Measurements from ENCODE around the gene CHMP2A.

The CHMP2A gene

GRCh38 chr19:58569943-58570670, 15.2 kb upstream of the CHMP2A start:
- peak; percentile 0 for DNase-seq

- DNase-seq, result no peak
These were observed 14.5 kb upstream of the CHMP2A start for GRCh38 chr19:58569191-58569942.

DNA sequence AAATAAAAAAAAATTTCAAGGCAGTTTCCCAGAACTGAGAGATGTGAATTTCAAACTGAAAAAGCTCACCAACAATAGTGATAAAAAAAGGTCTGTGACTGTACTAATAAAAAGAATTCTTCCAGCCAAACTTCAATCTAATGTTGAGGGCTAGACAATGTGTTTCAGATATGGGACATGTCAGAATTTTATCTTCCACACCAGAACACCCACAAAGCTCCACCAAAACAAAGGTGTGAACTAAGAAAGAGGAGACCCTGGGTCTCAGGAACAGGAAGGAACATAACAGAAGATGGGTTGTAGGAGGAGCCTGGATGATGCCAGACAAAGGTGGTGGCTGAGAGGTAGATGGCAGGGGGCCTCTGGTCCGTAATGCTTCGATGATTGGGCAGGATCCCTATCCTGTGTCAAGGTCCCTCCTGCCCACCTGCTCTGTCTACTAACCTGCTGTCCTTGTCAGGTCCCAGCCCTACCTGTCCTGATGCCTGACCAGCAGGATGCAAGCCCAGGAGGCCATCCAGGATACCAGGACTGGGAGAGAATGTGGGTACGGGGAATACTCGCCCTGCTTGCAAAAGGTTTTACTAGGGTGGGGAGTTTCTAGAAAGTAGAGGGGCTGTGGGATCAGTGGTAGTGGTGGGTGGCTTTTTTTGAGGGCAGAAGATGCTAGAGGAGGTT, 13.7 kb upstream of the CHMP2A start:
- no peak for DNase-seq

DNA sequence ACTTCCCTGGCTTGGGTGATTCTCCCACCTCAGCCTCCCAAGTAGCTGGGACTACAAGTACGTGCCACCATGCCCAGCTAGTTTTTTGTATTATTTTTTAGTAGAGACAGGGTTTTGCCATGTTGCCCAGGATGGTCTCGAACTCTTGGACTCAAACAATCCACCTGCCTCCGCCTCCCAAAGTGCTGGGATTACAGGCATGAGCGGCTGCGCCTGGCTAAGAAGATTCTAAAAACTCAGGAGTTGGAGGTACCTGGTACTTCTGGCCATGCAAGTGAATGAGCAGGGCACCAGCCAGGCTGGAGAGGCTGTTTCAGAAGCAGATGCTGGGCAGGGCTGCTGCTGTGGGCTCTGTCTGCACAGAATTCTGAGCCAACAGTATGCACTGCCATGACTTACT, 12.1 kb upstream of the CHMP2A start:
- DNase-seq, result no peak

DNA sequence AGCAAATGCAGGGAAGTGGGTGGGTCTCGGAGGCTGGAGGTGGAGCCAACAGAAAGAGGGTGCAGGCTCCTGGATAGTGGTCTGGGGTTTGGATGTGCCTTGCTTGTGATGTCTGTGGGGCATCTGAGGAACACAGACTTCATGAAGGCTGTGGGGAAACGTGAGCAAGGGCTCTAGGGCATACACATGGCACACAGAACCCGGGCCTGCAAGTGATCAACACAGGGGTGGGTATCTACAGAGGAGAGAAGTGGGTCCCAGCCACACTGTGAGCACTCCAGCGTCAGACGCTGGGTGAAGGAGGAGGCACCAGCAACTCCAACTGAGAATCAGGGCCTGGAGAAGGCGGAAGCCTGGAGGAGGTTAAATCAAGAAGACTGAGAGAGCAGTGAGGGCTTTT, 8.9 kb upstream of the CHMP2A start:
- no peak for DNase-seq

DNA sequence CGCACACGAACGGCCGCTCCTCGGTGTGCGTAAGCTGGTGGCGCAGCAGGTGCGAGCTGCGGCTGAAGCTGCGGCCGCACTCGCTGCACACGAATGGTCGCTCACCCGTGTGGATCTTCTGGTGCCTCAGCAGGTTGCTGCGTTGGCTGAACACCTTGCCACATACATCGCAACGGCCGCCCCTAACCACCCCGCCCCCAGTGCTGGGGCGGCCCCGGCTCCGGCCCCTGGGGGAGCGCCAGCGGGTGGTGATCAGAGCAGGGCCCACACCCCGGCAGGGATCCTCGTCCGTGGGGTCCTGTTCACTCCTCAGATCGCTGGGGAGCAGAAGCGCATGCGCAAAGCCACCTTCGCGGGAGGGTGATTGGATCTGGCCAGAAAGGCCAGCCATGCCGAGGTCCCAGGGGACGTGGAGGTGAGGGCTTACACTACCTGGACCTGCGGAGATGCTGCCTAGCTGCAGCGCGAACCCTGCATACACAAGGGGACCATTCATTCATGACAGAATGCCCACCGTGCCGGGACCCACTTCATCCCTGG, 8.2 kb upstream of the CHMP2A start:
- DNase-seq, result peak; percentile 47

DNA sequence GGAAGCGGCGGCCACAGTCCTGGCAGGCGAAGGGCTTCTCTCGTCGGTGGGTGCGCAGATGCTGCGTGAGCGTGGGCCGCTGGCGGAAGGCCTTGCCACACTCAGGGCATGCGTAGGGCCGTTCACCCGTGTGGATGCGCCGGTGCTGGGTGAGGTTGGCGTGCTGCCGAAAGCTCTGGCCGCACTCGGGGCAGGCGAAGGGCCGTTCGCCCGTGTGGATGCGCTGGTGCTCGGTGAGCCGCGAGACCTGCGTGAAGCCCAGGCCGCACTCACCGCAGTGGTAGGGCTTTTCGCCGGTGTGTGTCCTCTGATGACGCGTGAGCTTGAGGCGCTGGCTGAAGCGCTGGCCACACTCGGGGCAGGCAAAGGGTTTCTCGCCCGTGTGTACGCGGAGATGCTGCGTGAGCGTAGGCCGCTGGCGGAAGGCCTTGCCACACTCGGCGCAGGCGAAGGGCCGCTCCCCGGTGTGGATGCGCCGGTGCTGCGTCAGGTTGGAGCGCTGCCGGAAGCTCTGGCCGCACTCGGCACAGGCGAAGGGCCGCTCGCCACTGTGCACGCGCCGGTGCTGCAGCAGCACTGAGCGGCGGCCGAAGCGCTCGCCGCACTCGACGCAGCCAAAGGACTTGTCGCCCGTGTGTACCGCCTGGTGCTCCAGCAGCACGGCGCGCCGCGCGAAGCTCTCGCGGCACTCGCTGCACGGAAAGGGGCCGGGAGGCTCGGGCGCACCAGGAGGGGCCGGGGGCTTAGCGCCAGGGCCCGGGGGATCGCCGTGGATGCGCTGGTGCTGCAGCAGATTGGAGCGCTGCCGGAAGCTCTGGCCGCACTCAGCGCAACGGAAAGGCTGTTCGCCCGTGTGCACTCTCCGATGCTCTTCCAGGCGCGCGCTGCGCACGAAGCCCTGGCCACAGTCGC, 7.5 kb upstream of the CHMP2A start:
- DNase-seq, result peak; percentile 27

- DNase-seq, result no peak
These were observed 6.6 kb upstream of the CHMP2A start for GRCh38 chr19:58561373-58562121.

GRCh38 chr19:58560921-58561320, 6.0 kb upstream of the CHMP2A start:
- no peak for DNase-seq

GRCh38 chr19:58560007-58560887, 5.3 kb upstream of the CHMP2A start:
- DNase-seq, result no peak

DNA sequence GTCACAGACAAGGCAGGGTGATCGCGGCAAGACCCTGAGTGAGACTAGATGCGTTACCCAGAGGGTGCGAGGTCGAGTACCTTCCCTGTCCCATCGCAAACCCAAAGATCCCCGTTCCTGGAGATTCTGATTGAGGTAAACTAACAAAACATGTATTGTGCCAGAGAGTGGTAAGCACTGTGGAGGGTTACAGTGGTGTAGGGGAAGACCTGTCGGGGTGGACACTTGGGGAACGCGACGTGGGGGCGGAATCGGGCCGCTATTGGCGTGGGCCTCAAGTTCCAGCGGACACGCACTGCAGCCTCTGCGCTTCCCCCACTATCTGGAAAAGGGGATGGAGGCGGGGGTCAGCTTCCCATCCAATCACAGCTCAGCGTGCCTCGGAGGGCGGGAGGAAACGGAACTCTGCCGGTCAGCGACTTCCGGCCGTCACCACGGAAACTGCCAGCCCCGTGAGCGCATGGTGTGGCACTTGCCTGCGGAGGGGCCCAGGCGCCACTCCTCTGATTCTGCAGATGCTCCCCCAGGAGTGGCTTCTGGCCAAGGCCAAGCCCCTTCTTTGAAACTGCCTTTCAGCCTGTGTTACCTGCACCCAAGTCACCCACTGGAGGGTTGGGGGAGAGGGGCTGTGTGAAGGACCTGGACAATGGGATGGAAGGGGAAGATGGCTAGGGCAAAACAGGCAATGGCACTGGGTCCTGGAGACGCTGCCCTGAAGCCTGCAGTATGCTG, 4.5 kb upstream of the CHMP2A start:
- peak; percentile 84 for DNase-seq

DNA sequence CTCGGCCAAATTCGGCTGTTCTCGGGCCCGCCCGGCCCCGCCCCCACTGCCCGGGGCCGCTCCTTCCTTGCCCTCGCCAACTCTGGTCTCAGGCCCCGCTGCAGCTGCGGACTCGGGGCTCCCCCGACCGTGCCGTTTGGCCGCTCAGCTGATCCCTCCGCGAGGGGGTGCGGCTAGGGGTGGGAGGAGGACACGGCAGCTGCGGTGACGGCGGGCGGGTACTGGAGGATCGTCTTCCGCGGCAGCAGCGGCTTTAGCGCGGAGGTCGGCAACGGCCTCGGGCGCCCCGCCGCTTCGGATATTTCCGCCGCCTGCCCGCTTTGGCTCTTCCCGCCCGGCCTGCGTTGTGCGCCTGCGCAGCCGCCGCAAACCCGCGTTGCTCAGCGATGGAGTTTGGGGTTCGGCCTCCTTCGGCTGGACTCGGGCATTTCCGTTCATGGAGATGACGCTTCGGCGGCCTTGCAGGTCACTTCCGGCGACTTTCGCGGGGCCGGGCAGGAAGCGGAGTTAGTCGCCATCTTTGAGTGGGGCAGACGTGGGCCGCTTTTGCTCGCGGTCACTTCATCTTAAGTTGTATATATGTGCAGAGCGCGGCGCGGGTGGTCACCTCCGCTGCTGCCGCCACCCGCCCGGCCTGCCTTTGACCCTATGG, 3.8 kb upstream of the CHMP2A start:
- DNase-seq, result peak; percentile 99

- DNase-seq, result peak; percentile 60
These were observed 3.2 kb upstream of the CHMP2A start, which contains the start of gene UBE2M for GRCh38 chr19:58558066-58558622. UBE2M (minus strand) TSS chr19:58558611; CDS start chr19:58558381, 230 bp downstream.

DNA sequence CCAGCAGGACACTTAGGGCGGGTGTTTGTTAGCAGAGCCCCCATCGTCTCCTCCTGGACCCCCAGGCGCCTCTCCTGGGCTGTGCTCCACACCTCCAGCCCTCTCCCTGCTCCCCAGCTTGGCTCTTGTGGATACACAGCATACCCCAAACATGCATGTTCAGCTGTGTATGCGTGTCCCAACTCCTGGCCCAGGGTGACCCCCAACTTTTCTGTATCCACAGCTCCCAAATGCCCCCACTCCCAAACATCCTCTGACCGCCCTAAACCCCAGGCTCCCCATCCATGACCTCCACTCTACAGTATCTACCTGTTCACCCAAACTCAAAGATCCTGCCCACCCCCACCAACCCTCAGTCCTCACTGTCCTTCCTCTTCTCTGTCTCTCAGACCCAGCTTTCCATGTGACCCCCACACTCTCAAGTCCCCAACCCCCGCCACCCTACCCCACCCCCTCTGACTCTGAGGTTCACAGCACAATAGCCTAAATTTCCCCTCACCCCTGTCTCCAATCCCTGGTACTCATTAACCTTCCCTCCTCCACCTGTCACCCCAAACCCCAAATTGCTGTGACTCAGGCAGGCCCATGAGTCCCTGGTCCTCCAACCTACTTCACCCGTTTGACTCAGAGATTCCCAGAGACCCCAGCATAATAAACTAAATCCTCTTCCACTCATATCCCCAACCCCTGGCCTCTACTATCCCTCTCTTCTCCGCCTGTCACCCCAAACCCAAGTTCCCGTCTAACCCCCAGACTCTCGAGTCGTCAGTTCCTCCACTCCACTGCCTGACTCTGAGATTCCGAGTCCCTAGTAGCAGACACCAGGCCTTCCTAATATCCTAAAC, 2.5 kb upstream of the CHMP2A start:
- DNase-seq, result no peak

DNA sequence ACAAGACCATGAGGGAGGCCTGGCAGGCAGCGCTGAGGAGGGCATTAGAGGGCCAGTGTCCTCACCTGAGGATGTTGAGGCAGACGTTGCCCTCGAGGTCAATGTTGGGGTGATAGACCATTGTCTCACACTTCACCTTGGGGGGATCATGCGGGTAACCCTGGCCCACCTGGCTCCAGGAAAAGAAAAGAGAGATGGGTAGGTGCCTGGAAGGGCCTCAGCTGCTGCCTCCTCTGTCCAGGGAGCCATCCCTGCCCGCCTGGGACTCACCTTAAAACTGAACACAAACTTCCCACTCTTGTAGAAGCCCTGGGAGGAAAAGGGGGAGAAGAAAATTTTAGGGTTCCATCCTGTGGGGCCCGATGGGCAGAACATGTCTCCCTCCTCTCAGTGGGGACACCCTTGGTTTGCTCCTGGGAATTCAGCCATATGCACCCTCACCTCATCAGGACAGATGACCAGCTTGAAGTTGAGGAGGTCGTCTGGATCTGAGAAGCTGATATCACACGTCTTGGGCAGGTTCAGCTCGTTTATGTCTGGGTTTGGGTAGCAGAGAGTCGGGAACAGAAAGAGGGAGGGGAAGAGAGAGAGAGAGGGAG, 1.8 kb upstream of the CHMP2A start:
- DNase-seq, result no peak

GRCh38 chr19:58555920-58556621, 1.2 kb upstream of the CHMP2A start:
- no peak for DNase-seq

GRCh38 chr19:58555369-58555885, 522 bp upstream of the CHMP2A start:
- no peak for DNase-seq
